ENCODE data around the gene CLCA2. TPM values are rescaled to one million over a fixed set of nuclear protein-coding genes. Genes with fewer than 3 reads are reported as not detected.

CLCA2 gene
- polyA plus RNA-seq, 3 donors = not detected

DNA sequence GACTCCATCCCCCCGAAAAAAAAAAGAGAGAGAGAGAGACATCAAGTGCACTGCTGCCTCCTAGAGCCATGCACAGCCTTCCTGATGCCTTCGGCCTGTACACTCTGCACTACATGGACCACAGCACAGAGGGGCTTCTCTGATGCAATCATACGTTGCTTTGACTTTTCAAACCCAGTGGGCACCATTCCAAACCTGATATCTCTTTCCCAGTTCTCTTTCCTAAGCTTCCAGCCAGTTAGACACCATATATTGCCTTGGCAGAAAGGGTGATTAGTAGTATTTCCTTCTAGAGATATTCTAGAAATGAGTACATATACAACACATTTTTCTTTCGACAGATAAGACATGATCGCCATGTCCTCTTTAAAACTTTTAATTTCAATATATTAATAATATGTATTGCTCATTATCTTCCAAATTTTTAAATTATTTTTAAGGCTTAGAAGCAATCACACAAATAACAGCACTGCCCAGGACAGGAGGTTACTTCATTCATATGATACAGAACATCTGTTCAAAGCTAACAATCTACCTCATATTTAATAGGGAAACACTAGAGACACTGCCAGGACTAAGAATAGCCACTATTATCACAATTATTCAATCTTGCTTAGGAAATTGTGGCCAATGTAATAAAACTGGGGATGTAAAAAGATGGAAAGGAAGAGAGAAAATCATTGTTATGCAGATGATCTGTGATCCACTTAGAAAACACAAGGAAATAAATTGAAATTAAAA is 54.6 kb downstream of the CLCA2 start:
- intact Hi-C loops (cut with micrococcal nuclease) = no loop called here
- WGBS (ENCODE audit: insufficient coverage) = 100% methylated on average over 1 of the region's 5 CpGs
- TF ChIP-seq, protein P1, sequence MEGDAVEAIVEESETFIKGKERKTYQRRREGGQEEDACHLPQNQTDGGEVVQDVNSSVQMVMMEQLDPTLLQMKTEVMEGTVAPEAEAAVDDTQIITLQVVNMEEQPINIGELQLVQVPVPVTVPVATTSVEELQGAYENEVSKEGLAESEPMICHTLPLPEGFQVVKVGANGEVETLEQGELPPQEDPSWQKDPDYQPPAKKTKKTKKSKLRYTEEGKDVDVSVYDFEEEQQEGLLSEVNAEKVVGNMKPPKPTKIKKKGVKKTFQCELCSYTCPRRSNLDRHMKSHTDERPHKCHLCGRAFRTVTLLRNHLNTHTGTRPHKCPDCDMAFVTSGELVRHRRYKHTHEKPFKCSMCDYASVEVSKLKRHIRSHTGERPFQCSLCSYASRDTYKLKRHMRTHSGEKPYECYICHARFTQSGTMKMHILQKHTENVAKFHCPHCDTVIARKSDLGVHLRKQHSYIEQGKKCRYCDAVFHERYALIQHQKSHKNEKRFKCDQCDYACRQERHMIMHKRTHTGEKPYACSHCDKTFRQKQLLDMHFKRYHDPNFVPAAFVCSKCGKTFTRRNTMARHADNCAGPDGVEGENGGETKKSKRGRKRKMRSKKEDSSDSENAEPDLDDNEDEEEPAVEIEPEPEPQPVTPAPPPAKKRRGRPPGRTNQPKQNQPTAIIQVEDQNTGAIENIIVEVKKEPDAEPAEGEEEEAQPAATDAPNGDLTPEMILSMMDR (IDR thresholded peaks at IDR 0.05) = no peak

DNA sequence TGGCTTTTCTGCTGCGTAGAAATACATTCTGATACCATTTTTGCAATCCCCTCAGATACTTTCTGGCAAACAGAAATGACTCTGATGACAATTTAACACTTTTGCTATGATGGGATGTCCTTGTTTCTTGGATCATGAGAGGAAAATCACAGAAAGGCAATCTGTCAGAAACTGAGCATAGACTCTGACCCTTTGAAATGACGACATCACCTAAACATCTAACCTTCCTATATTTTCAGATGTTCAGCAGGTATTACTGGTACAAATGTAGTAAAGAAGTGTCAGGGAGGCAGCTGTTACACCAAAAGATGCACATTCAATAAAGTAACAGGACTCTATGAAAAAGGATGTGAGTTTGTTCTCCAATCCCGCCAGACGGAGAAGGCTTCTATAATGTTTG is 58.0 kb downstream of the CLCA2 start:
- H3K4me3 ChIP-seq (replicated peaks in 1 of 3; ENCODE audit: low read depth in 2 of 3, low read length in 3 of 3) = no peak overlapping the region
- H3K4me2 ChIP-seq (replicated peaks; ENCODE audit: extremely low read depth, low read length, poor library complexity, severe bottlenecking) = no peak overlapping the region
- no peak for DNase-seq
- H3K9me3 ChIP-seq (replicated peaks in 1 of 2; ENCODE audit: control insufficient read depth in 1 of 2, insufficient read depth in 1 of 2, low read length in 2 of 2) = no peaks in the 10 kb centered on the region
- H3K27me3 ChIP-seq (ENCODE audit: control insufficient read depth in 2 of 2, insufficient read depth in 2 of 2, low read length in 2 of 2) = no peaks in the 10 kb centered on the region
- Mint-ChIP-seq H3K4me1 (no peaks in the 10 kb centered on the region), H3K9me3 (no peaks in the 10 kb centered on the region), H3K27ac (no peak overlapping the region), H3K27me3 (ENCODE audit: low read depth in 3 of 3) (peaks cover 1 to 2% (median 2%) of the 10 kb centered on the region in 3 donors), H3K36me3 (no peaks in the 10 kb centered on the region), H3K4me3 (no peak overlapping the region)
- no peaks in the 10 kb centered on the region for H3K79me2 ChIP-seq (ENCODE audit: insufficient read depth, low read length)
- intact Hi-C loops (cut with micrococcal nuclease) = no loop called here
- no peak overlapping the region for H3K9ac ChIP-seq (ENCODE audit: insufficient read depth, low read length, poor library complexity, severe bottlenecking)
- WGBS (ENCODE audit: insufficient coverage) = no CpG with 5 or more reads among the region's 4 CpGs
- H3K27ac ChIP-seq (ENCODE audit: low read depth in 1 of 2, low read length in 2 of 2) = no peak overlapping the region
- TF ChIP-seq, protein P1 (IDR thresholded peaks at IDR 0.05) = no peak
- no peaks in the 10 kb centered on the region for H3K4me1 ChIP-seq (ENCODE audit: control insufficient read depth in 1 of 2, insufficient read depth in 2 of 2, low read length in 2 of 2)
- no peaks in the 10 kb centered on the region for H3K36me3 ChIP-seq (replicated peaks in 1 of 2; ENCODE audit: control insufficient read depth in 1 of 2, insufficient read depth in 2 of 2, low read length in 2 of 2)
- H2AFZ ChIP-seq (ENCODE audit: insufficient read depth, low read depth, low read length, poor library complexity, severe bottlenecking) = no peak overlapping the region
- no peaks in the 10 kb centered on the region for H4K20me1 ChIP-seq (ENCODE audit: insufficient read depth, low read length)

More for the DNA sequence above, 54.6 kb downstream of the CLCA2 start:
- Histone ChIP-seq H4K20me1 (ENCODE audit: insufficient read depth, low read length) (no peaks in the 10 kb centered on the region), H3K27me3 (ENCODE audit: control insufficient read depth in 2 of 2, insufficient read depth in 2 of 2, low read length in 2 of 2) (no peaks in the 10 kb centered on the region), H3K9me3 (replicated peaks in 1 of 2; ENCODE audit: control insufficient read depth in 1 of 2, insufficient read depth in 1 of 2, low read length in 2 of 2) (no peaks in the 10 kb centered on the region), H3K4me1 (ENCODE audit: control insufficient read depth in 1 of 2, insufficient read depth in 2 of 2, low read length in 2 of 2) (no peaks in the 10 kb centered on the region), H3K27ac (ENCODE audit: low read depth in 1 of 2, low read length in 2 of 2) (no peak overlapping the region), H3K4me3 (replicated peaks in 1 of 3; ENCODE audit: low read depth in 2 of 3, low read length in 3 of 3) (no peak overlapping the region), H3K9ac (ENCODE audit: insufficient read depth, low read length, poor library complexity, severe bottlenecking) (no peak overlapping the region), H3K79me2 (ENCODE audit: insufficient read depth, low read length) (no peaks in the 10 kb centered on the region), H3K36me3 (replicated peaks in 1 of 2; ENCODE audit: control insufficient read depth in 1 of 2, insufficient read depth in 2 of 2, low read length in 2 of 2) (no peaks in the 10 kb centered on the region), H2AFZ (ENCODE audit: insufficient read depth, low read depth, low read length, poor library complexity, severe bottlenecking) (no peak overlapping the region), H3K4me2 (replicated peaks; ENCODE audit: extremely low read depth, low read length, poor library complexity, severe bottlenecking) (no peak overlapping the region)
- Mint-ChIP-seq H3K27ac (no peak overlapping the region), H3K4me3 (no peak overlapping the region), H3K27me3 (ENCODE audit: low read depth in 3 of 3) (no peaks in the 10 kb centered on the region), H3K9me3 (no peaks in the 10 kb centered on the region), H3K36me3 (no peaks in the 10 kb centered on the region), H3K4me1 (no peaks in the 10 kb centered on the region)
- DNase-seq = no peak

Data from CD14-positive monocyte (primary cell).